ENCODE results near the gene APLP1. TPM values are rescaled to one million over a fixed set of nuclear protein-coding genes. Genes with fewer than 3 reads are reported as not detected.

APLP1 gene
- total RNA-seq, 1 experiment from 2014 or later: 2.0 TPM

- no peaks in the 10 kb centered on the region for H3K9me2 ChIP-seq (ENCODE audit: insufficient read depth)
- intact Hi-C loops (cut with micrococcal nuclease; ENCODE audit: unreplicated experiment): no loop called here
- no peak overlapping the region for H2AFZ ChIP-seq
- no peaks in the 10 kb centered on the region for H3K4me1 ChIP-seq (replicated peaks; ENCODE audit: insufficient read depth)
- H3K4me2 ChIP-seq: no peak overlapping the region
- no peaks in the 10 kb centered on the region for H3K36me3 ChIP-seq (ENCODE audit: low read depth)
- H3K4me3 ChIP-seq: no peak overlapping the region
- DNase-seq: no peak
- H4K20me1 ChIP-seq (ENCODE audit: insufficient read depth): no peaks in the 10 kb centered on the region
- H3F3A ChIP-seq (ENCODE audit: insufficient read depth, low read depth): no peaks in the 10 kb centered on the region
- H3K27me3 ChIP-seq (ENCODE audit: insufficient read depth, low read depth): peaks cover 75% of the 10 kb centered on the region
- TF ChIP-seq CTCF (conservative IDR thresholded peaks at IDR 0.05) (no peak), EZH2 (IDR thresholded peaks at IDR 0.05; ENCODE audit: low read depth) (no peak)
- CTCF ChIA-PET: no interaction called here
- POLR2A ChIA-PET (ENCODE audit: unreplicated experiment): no interaction called here
- BruUV-seq (replicated peaks): no TSS peak
- no peaks in the 10 kb centered on the region for H3K9me3 ChIP-seq (ENCODE audit: insufficient read depth, low read depth)
- H3K79me2 ChIP-seq (ENCODE audit: low read depth): no peaks in the 10 kb centered on the region
- H3K27ac ChIP-seq: no peak overlapping the region
Observed at GRCh38 chr19:35842666-35843272, 25.6 kb upstream of the APLP1 start.

GRCh38 chr19:35843676-35844481, 24.5 kb upstream of the APLP1 start:
- no peaks in the 10 kb centered on the region for H3K9me3 ChIP-seq (ENCODE audit: insufficient read depth, low read depth)
- TF ChIP-seq CTCF (conservative IDR thresholded peaks at IDR 0.05): no peak
- TF ChIP-seq EZH2 (IDR thresholded peaks at IDR 0.05; ENCODE audit: low read depth): no peak
- H3K4me1 ChIP-seq (replicated peaks; ENCODE audit: insufficient read depth): no peaks in the 10 kb centered on the region
- H4K20me1 ChIP-seq (ENCODE audit: insufficient read depth): no peaks in the 10 kb centered on the region
- H3K27ac ChIP-seq: no peak overlapping the region
- no peaks in the 10 kb centered on the region for H3K36me3 ChIP-seq (ENCODE audit: low read depth)
- H3K9me2 ChIP-seq (ENCODE audit: insufficient read depth): no peaks in the 10 kb centered on the region
- H3F3A ChIP-seq (ENCODE audit: insufficient read depth, low read depth): no peaks in the 10 kb centered on the region
- ChIA-PET CTCF (no interaction called here), POLR2A (ENCODE audit: unreplicated experiment) (no interaction called here)
- no peaks in the 10 kb centered on the region for H3K79me2 ChIP-seq (ENCODE audit: low read depth)
- BruUV-seq (replicated peaks): no TSS peak
- no peak for DNase-seq
- no peak overlapping the region for H3K4me2 ChIP-seq
- H3K4me3 ChIP-seq: no peak overlapping the region
- intact Hi-C loops (cut with micrococcal nuclease; ENCODE audit: unreplicated experiment): no loop called here
- no peak overlapping the region for H2AFZ ChIP-seq
- H3K27me3 ChIP-seq (ENCODE audit: insufficient read depth, low read depth): peaks cover 79% of the 10 kb centered on the region

- no peaks in the 10 kb centered on the region for H4K20me1 ChIP-seq (ENCODE audit: insufficient read depth)
- TF ChIP-seq CTCF (conservative IDR thresholded peaks at IDR 0.05) (no peak), EZH2 (IDR thresholded peaks at IDR 0.05; ENCODE audit: low read depth) (no peak)
- intact Hi-C loops (cut with micrococcal nuclease; ENCODE audit: unreplicated experiment): no loop called here
- H3K4me1 ChIP-seq (replicated peaks; ENCODE audit: insufficient read depth): no peaks in the 10 kb centered on the region
- no peaks in the 10 kb centered on the region for H3F3A ChIP-seq (ENCODE audit: insufficient read depth, low read depth)
- H3K4me3 ChIP-seq: no peak overlapping the region
- no peak for DNase-seq
- H3K36me3 ChIP-seq (ENCODE audit: low read depth): no peaks in the 10 kb centered on the region
- no peaks in the 10 kb centered on the region for H3K79me2 ChIP-seq (ENCODE audit: low read depth)
- H3K9me2 ChIP-seq (ENCODE audit: insufficient read depth): no peaks in the 10 kb centered on the region
- H3K9me3 ChIP-seq (ENCODE audit: insufficient read depth, low read depth): no peaks in the 10 kb centered on the region
- no TSS peak for BruUV-seq (replicated peaks)
- H3K27ac ChIP-seq: no peak overlapping the region
- CTCF ChIA-PET: no interaction called here
- no peak overlapping the region for H3K4me2 ChIP-seq
- POLR2A ChIA-PET (ENCODE audit: unreplicated experiment): interaction anchor here (0.5 kb wide), 1 partner anchor 464 kb away, joined by 7 read pairs; no protein-coding TSS in a partner anchor
- H3K27me3 ChIP-seq (ENCODE audit: insufficient read depth, low read depth): peaks cover 80% of the 10 kb centered on the region
- H2AFZ ChIP-seq: no peak overlapping the region
Observed at GRCh38 chr19:35844482-35845214, 23.7 kb upstream of the APLP1 start.
